Tibial nerve (tissue), 4 donors: ENCODE measurements around the gene RAP1GAP.

ENCODE experiments used
- CTCF ChIP-seq, 5 experiments: fragments of 200-600 bp in 3 of 5; fragments of 450-650 bp in 2 of 5; sonication (generic) in 3 of 5; IDR thresholded peaks; one replicate each; pipeline ENCODE4 v1.5.1; 2016 to 2019; ENCODE audit warnings: antibody characterized with exemption in 5 of 5, mild to moderate bottlenecking in 3 of 5, moderate library complexity in 2 of 5
- EP300 ChIP-seq, 2 donors: sonication (generic); formaldehyde crosslinking; IDR thresholded peaks; one replicate each; pipeline ENCODE4 v1.6.1; 2017; ENCODE audit warnings: antibody characterized with exemption in 2 of 2, mild to moderate bottlenecking in 1 of 2
- POLR2A ChIP-seq, 2 donors: fragments of 450-650 bp; IDR thresholded peaks; one replicate each; pipeline ENCODE4 v1.6.1; 2017; ENCODE audit warnings: antibody characterized with exemption in 2 of 2, mild to moderate bottlenecking in 2 of 2, moderate library complexity in 2 of 2

- TF ChIP-seq CTCF (IDR thresholded peaks at IDR 0.05): no peak
- TF ChIP-seq POLR2A (IDR thresholded peaks at IDR 0.05): no peak
- no peak for TF ChIP-seq EP300 (IDR thresholded peaks at IDR 0.05)
These were observed 72.5 kb downstream of the RAP1GAP start for GRCh38 chr1:21596628-21597027.
